ENCODE results near the gene STAT5B. TPM values are rescaled to one million over a fixed set of nuclear protein-coding genes. Genes with fewer than 3 reads are reported as not detected.
A peak's percentile ranks its signal among the peaks of the same experiment; 100 is the strongest.

STAT5B gene
- total and polyA plus RNA-seq, 2 of the 13 experiments (the other 11 are each of a cell fraction or from before 2014, with no cell fraction given) = 21.0 to 42.8 TPM

- Histone ChIP-seq H3K4me2 (ENCODE audit: low read depth, low read length) (peak overlapping the region; percentile 97), H3K36me3 (replicated peaks in 1 of 2; ENCODE audit: control insufficient read depth in 1 of 2, insufficient read depth in 2 of 2, low read length in 2 of 2) (no peaks in the 10 kb centered on the region), H3K27me3 (ENCODE audit: control insufficient read depth in 1 of 2, insufficient read depth in 2 of 2, low read length in 2 of 2) (peaks cover 0 to 9% of the 10 kb centered on the region in 2 experiments; a peak in 2 of 5 replicates), H3K4me1 (ENCODE audit: insufficient read depth, low read length) (peaks cover 63% of the 10 kb centered on the region), H4K20me1 (ENCODE audit: insufficient read depth, low read length) (no peaks in the 10 kb centered on the region; the same call in 1 of the 2 replicates), H2AFZ (ENCODE audit: low read length) (no peak overlapping the region), H3K9ac (ENCODE audit: insufficient read depth, low read depth, low read length) (peak overlapping the region; percentile 92), H3K4me3 (replicated peaks in 1 of 3; ENCODE audit: insufficient read depth in 1 of 3, low read depth in 2 of 3, low read length in 3 of 3) (peak overlapping the region; percentile 81 to 96 (median 91)), H3K27ac (ENCODE audit: extremely low read length, insufficient read depth, low read length) (peak overlapping the region; percentile 94), H3K79me2 (ENCODE audit: insufficient read depth, low read length) (peaks cover 40% of the 10 kb centered on the region), H3K9me3 (ENCODE audit: low read length) (no peaks in the 10 kb centered on the region)
- FAIRE-seq (no peak), DNase-seq (ENCODE audit: low spot score) (peak; percentile 73), ATAC-seq (peak; percentile 78)
- ChIA-PET POLR2A (interaction anchor here (0.7 to 3.6 kb wide), 15 partner anchors 8 to 588 kb away, joined by 3 to 21 read pairs (median 5); partner anchors contain the start of gene STAT3), CTCF (ENCODE audit: low intra/inter-chr PET ratio, low total read pairs) (no interaction called here)
- WGBS (ENCODE audit: low lambda C conversion rate) = 0% methylated on average over 22 of the region's 44 CpGs
- BruUV-seq (replicated peaks) = TSS peak; percentile 80
- in situ Hi-C loops (cut with HindIII; ENCODE audit: extremely low pct_ligation_motif_present, low pct_unique_long_range_greater_than_20kb) (no loop called here), intact Hi-C loops (cut with micrococcal nuclease; ENCODE audit: unreplicated experiment) (no loop called here)
- TF ChIP-seq ISL2 (CRISPR knock-in tag; IDR thresholded peaks at IDR 0.05) (peak; percentile 84), FOXP1 (IDR thresholded peaks at IDR 0.05) (no peak), FOXP1 (CRISPR knock-in tag; IDR thresholded peaks at IDR 0.05) (peak; percentile 39; the same call in 1 of the 2 replicates), TBL1XR1 (IDR thresholded peaks at IDR 0.05; ENCODE audit: borderline replicate concordance, low read length, partially characterized antibody) (no peak), SAFB2 (CRISPR knock-in tag; IDR thresholded peaks at IDR 0.05; ENCODE audit: borderline replicate concordance, low read depth) (peak; percentile 95; the same call in 1 of the 2 replicates), HMG20A (CRISPR knock-in tag; IDR thresholded peaks at IDR 0.05; ENCODE audit: borderline replicate concordance) (no peak; the same call in 1 of the 2 replicates), CCDC6 (CRISPR knock-in tag; IDR thresholded peaks at IDR 0.05) (peak; percentile 90), FOXA1 (IDR thresholded peaks at IDR 0.05) (no peak), FOXA1 (CRISPR knock-in tag; IDR thresholded peaks at IDR 0.05) (no peak), ZNF615 (CRISPR knock-in tag; IDR thresholded peaks at IDR 0.05; ENCODE audit: borderline replicate concordance) (no peak), FOXO1 (CRISPR knock-in tag; IDR thresholded peaks at IDR 0.05) (peak; percentile 67; the same call in 1 of the 2 replicates), RNF2 (conservative IDR thresholded peaks at IDR 0.05; ENCODE audit: low read depth) (peak; percentile 76; the same call in 1 of the 2 replicates), ATF7 (IDR thresholded peaks at IDR 0.05) (no peak), ATF7 (CRISPR knock-in tag; IDR thresholded peaks at IDR 0.05) (peak; percentile 41; the same call in 1 of the 2 replicates), HDAC6 (IDR thresholded peaks at IDR 0.05; ENCODE audit: low read depth, low read length) (no peak), FOXC1 (CRISPR knock-in tag; IDR thresholded peaks at IDR 0.05; ENCODE audit: borderline replicate concordance) (peak; percentile 94), PHF8 (CRISPR knock-in tag; IDR thresholded peaks at IDR 0.05) (peak; percentile 83)
- TF ChIP-seq, protein P1, sequence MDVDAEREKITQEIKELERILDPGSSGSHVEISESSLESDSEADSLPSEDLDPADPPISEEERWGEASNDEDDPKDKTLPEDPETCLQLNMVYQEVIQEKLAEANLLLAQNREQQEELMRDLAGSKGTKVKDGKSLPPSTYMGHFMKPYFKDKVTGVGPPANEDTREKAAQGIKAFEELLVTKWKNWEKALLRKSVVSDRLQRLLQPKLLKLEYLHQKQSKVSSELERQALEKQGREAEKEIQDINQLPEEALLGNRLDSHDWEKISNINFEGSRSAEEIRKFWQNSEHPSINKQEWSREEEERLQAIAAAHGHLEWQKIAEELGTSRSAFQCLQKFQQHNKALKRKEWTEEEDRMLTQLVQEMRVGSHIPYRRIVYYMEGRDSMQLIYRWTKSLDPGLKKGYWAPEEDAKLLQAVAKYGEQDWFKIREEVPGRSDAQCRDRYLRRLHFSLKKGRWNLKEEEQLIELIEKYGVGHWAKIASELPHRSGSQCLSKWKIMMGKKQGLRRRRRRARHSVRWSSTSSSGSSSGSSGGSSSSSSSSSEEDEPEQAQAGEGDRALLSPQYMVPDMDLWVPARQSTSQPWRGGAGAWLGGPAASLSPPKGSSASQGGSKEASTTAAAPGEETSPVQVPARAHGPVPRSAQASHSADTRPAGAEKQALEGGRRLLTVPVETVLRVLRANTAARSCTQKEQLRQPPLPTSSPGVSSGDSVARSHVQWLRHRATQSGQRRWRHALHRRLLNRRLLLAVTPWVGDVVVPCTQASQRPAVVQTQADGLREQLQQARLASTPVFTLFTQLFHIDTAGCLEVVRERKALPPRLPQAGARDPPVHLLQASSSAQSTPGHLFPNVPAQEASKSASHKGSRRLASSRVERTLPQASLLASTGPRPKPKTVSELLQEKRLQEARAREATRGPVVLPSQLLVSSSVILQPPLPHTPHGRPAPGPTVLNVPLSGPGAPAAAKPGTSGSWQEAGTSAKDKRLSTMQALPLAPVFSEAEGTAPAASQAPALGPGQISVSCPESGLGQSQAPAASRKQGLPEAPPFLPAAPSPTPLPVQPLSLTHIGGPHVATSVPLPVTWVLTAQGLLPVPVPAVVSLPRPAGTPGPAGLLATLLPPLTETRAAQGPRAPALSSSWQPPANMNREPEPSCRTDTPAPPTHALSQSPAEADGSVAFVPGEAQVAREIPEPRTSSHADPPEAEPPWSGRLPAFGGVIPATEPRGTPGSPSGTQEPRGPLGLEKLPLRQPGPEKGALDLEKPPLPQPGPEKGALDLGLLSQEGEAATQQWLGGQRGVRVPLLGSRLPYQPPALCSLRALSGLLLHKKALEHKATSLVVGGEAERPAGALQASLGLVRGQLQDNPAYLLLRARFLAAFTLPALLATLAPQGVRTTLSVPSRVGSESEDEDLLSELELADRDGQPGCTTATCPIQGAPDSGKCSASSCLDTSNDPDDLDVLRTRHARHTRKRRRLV (CRISPR knock-in tag; IDR thresholded peaks at IDR 0.05) = peak; percentile 35; the same call in 1 of the 2 replicates
Measured at GRCh38 chr17:42276609-42277341, 584 bp upstream of the STAT5B start.
